Uterus (tissue), 2 donors: ENCODE data around the gene RIMS3.

Source experiments
- CTCF ChIP-seq, 4 experiments: fragments of 200-600 bp in 2 of 4; fragments of 450-650 bp in 2 of 4; sonication (generic) in 2 of 4; IDR thresholded peaks; one replicate each; pipeline ENCODE4 v1.5.1; 2016 to 2019; ENCODE audit warnings: antibody characterized with exemption in 4 of 4, mild to moderate bottlenecking in 2 of 4, moderate library complexity in 1 of 4
- POLR2A ChIP-seq, 2 donors: fragments of 450-650 bp; IDR thresholded peaks; one replicate each; pipeline ENCODE4 v1.6.1; 2016; ENCODE audit warnings: antibody characterized with exemption in 2 of 2, mild to moderate bottlenecking in 1 of 2, moderate library complexity in 1 of 2

GRCh38 chr1:40706626-40707025 is 41.1 kb upstream of the RIMS3 start:
- TF ChIP-seq CTCF (IDR thresholded peaks at IDR 0.05) = no peak
- TF ChIP-seq POLR2A (IDR thresholded peaks at IDR 0.05) = no peak
